Fibroblast of lung (primary cell): ENCODE results near the gene IDNK. TPM values are rescaled to one million over a fixed set of nuclear protein-coding genes. Genes with fewer than 3 reads are reported as not detected.

Experiments used
- DNase-seq, 2 donors: peaks; one replicate each; pipeline versions ENCODE4 v3.0.0 to v3.0.0-alpha.2; 2010; ENCODE audit warnings: low read depth in 2 of 2
- H2AFZ ChIP-seq: 2 replicates; pipeline ENCODE4 v1.5.1; 2012; ENCODE audit warnings: low read length, control low read depth, inconsistent platforms
- H3K27ac ChIP-seq: 2 replicates; pipeline ENCODE4 v1.5.1; 2011; ENCODE audit warnings: low read length, control low read depth; ENCODE audit not compliant: insufficient read depth
- H3K27me3 ChIP-seq: 2 replicates; pipeline ENCODE4 v1.5.1; 2011; ENCODE audit warnings: mild to moderate bottlenecking, low read length; ENCODE audit not compliant: control insufficient read depth, insufficient read depth
- H3K36me3 ChIP-seq: 2 replicates; pipeline ENCODE4 v1.5.1; 2011; ENCODE audit warnings: low read length; ENCODE audit not compliant: control insufficient read depth, insufficient read depth
- H3K4me1 ChIP-seq: 2 replicates; pipeline ENCODE4 v1.5.1; 2011; ENCODE audit warnings: low read length; ENCODE audit not compliant: control insufficient read depth, insufficient read depth; ENCODE audit errors: extremely low read depth
- H3K4me2 ChIP-seq: 2 replicates; pipeline ENCODE4 v1.5.1; 2011; ENCODE audit warnings: low read length, control low read depth; ENCODE audit not compliant: insufficient read depth; ENCODE audit errors: extremely low read depth
- H3K4me3 ChIP-seq, 4 experiments: fragments of 200-600 bp in 1 of 4; sonication (generic) in 1 of 4; replicated peaks in 1 of 4; 2 replicates each; pipeline ENCODE4 v1.5.1; 2011 to 2016; ENCODE audit warnings: low read length in 4 of 4, low read depth in 3 of 4, mild to moderate bottlenecking in 3 of 4, control low read depth in 2 of 4, inconsistent platforms in 1 of 4, mixed read lengths in 1 of 4; ENCODE audit not compliant: insufficient read depth in 1 of 4; ENCODE audit errors: control extremely low read depth in 1 of 4
- H3K79me2 ChIP-seq: 2 replicates; pipeline ENCODE4 v1.5.1; 2012; ENCODE audit warnings: mild to moderate bottlenecking, low read length, inconsistent platforms; ENCODE audit not compliant: control insufficient read depth, insufficient read depth
- H3K9ac ChIP-seq: 2 replicates; pipeline ENCODE4 v1.5.1; 2011; ENCODE audit warnings: mild to moderate bottlenecking, low read length, control low read depth; ENCODE audit not compliant: insufficient read depth
- H3K9me3 ChIP-seq: 2 replicates; pipeline ENCODE4 v1.5.1; 2012; ENCODE audit warnings: low read depth, low read length; ENCODE audit not compliant: control insufficient read depth, insufficient read depth
- H4K20me1 ChIP-seq: 2 replicates; pipeline ENCODE4 v1.5.1; 2011; ENCODE audit warnings: low read length; ENCODE audit not compliant: control insufficient read depth, insufficient read depth; ENCODE audit errors: extremely low read depth
- EZH2 ChIP-seq: IDR thresholded peaks from 2 replicates; pipeline ENCODE4 v1.5.1; 2012; ENCODE audit warnings: low read length, control low read depth, mild to moderate bottlenecking; ENCODE audit errors: missing control alignments
- polyA plus RNA-seq, 2 donors: library from polyadenylated mRNA; depleted of rRNA in 1 of 2; stranded (reverse) in 1 of 2; unstranded in 1 of 2; fragments of >200 nt; gene quantifications; 2 replicates each; pipeline ENCODE4 v1.2.1, GENCODE V29; 2011 to 2012; ENCODE audit warnings: missing spikeins in 1 of 2
- total RNA-seq: library from RNA; depleted of rRNA; stranded (reverse); fragments of >200 nt; gene quantifications from 2 replicates; pipeline ENCODE4 v1.2.1, GENCODE V29; 2014
- TF ChIP-seq, protein P1 (sequence below), 2 donors: IDR thresholded peaks in 1 of 2; conservative IDR thresholded peaks in 1 of 2; 1 replicate in 1 of 2; 2 replicates in 1 of 2; pipeline ENCODE4 v1.5.1; 2011 to 2012; ENCODE audit warnings: low read length in 2 of 2, control low read depth in 1 of 2, inconsistent platforms in 1 of 2, low read depth in 1 of 2, mild to moderate bottlenecking in 1 of 2

The IDNK gene
- total and polyA plus RNA-seq, 2 donors (not counting 1 experiment from before 2014, with no cell fraction given), result 4.5 to 7.8 TPM

DNA sequence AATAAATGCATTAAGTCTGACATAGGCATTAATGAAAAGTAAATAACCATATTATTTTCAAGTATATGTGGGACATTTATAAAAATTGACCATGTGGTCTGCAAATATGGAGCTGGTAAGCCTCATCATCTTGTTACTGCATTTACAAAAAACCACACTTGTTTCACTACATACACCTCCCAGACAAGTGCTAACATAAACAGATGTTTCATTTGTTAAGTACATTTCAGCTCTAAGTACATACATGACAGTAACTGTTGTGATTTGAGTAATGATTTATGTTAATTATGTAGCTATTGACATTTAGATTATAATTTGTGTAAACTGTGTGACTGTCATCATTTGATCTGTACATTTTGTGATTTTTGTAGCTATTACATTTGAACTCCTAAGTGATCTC is 13.9 kb downstream of the IDNK start:
- no peaks in the 10 kb centered on the region for H3K36me3 ChIP-seq
- no peak for DNase-seq

DNA sequence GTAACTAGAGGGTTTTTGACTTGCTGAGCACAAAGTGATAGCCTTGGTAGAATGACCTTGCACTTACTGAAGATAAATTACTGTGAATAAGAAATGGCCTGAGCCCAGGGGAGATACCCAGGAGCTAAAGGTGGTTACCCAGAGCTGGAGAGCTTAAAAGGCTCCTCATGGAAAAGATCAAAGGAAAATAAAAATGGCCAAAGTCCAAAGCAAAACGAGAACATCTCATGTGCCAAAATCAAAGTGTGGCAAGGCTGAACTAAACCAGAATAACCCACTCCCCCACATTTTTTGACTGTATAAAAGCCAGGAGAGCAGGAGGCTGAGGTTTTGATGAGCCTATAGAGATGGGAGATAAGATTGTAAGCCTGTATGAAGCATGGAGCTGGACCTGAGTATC is 14.4 kb downstream of the IDNK start:
- Histone ChIP-seq H4K20me1 (no peaks in the 10 kb centered on the region), H3K4me1 (no peaks in the 10 kb centered on the region), H3K27me3 (no peaks in the 10 kb centered on the region), H3K9ac (no peak overlapping the region), H3K4me3 (no peak overlapping the region), H3K4me2 (no peak overlapping the region), H2AFZ (no peak overlapping the region), H3K79me2 (no peaks in the 10 kb centered on the region), H3K36me3 (no peaks in the 10 kb centered on the region), H3K9me3 (no peaks in the 10 kb centered on the region), H3K27ac (no peak overlapping the region)
- DNase-seq, result no peak
- TF ChIP-seq, protein P1, sequence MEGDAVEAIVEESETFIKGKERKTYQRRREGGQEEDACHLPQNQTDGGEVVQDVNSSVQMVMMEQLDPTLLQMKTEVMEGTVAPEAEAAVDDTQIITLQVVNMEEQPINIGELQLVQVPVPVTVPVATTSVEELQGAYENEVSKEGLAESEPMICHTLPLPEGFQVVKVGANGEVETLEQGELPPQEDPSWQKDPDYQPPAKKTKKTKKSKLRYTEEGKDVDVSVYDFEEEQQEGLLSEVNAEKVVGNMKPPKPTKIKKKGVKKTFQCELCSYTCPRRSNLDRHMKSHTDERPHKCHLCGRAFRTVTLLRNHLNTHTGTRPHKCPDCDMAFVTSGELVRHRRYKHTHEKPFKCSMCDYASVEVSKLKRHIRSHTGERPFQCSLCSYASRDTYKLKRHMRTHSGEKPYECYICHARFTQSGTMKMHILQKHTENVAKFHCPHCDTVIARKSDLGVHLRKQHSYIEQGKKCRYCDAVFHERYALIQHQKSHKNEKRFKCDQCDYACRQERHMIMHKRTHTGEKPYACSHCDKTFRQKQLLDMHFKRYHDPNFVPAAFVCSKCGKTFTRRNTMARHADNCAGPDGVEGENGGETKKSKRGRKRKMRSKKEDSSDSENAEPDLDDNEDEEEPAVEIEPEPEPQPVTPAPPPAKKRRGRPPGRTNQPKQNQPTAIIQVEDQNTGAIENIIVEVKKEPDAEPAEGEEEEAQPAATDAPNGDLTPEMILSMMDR (conservative IDR thresholded peaks at IDR 0.05 in 1 of 2, IDR thresholded peaks at IDR 0.05 in 1 of 2; ENCODE audit: low read depth in 1 of 2, low read length in 2 of 2), result no peak
- no peak for TF ChIP-seq EZH2

More for the DNA sequence above, 13.9 kb downstream of the IDNK start:
- Histone ChIP-seq H3K9me3 (no peaks in the 10 kb centered on the region), H3K9ac (no peak overlapping the region), H3K27me3 (no peaks in the 10 kb centered on the region), H3K27ac (no peak overlapping the region), H3K4me2 (no peak overlapping the region), H3K4me3 (no peak overlapping the region), H2AFZ (no peak overlapping the region), H3K79me2 (no peaks in the 10 kb centered on the region), H4K20me1 (no peaks in the 10 kb centered on the region), H3K4me1 (no peaks in the 10 kb centered on the region)
- TF ChIP-seq EZH2, result no peak
- TF ChIP-seq, protein P1 (conservative IDR thresholded peaks at IDR 0.05 in 1 of 2, IDR thresholded peaks at IDR 0.05 in 1 of 2; ENCODE audit: low read depth in 1 of 2, low read length in 2 of 2), result no peak

DNA sequence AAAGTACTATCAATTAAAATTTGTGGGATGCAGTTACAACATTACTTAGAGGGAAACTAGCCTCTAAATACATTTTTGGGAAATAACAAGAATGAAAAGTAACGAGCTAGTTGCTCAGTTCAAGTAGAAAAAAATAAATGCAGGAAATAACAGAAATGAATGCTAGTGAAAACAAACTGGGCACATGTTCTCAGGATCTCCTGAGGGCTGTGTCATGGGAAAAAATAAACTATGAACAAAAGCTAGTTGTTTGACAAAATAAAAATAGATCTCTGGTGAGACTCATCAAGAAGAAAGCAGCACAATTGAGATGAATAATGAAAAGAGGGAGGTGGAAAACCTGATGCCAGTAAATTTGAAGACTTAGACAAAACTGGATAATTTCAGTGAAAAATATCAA is 16.3 kb downstream of the IDNK start:
- Histone ChIP-seq H3K27ac (no peak overlapping the region), H3K4me2 (no peak overlapping the region), H3K9me3 (no peaks in the 10 kb centered on the region), H3K27me3 (no peaks in the 10 kb centered on the region), H4K20me1 (no peaks in the 10 kb centered on the region), H2AFZ (no peak overlapping the region), H3K79me2 (no peaks in the 10 kb centered on the region), H3K36me3 (no peaks in the 10 kb centered on the region), H3K4me1 (no peaks in the 10 kb centered on the region), H3K4me3 (no peak overlapping the region), H3K9ac (no peak overlapping the region)
- DNase-seq, result no peak
- TF ChIP-seq EZH2, result no peak
- TF ChIP-seq, protein P1 (conservative IDR thresholded peaks at IDR 0.05 in 1 of 2, IDR thresholded peaks at IDR 0.05 in 1 of 2; ENCODE audit: low read depth in 1 of 2, low read length in 2 of 2), result no peak
